HG03469 (cell line): ENCODE measurements around the gene SP1.
"Not testable (repeated sequence)": the region's sequence is repeated elsewhere in the genome, so short reads cannot be mapped to it uniquely, and the experiment has no call there.

Source experiments
- ATAC-seq: cut with Tn5 transposase; IDR thresholded peaks from one replicate; pipeline ENCODE4 v1.9.1; 2021; ENCODE audit warnings: mild to moderate bottlenecking, moderate library complexity, moderate number of reproducible peaks; ENCODE audit not compliant: unreplicated experiment

The SP1 gene

GRCh38 chr12:53444593-53445325 is 64.8 kb downstream of the SP1 start:
- not testable (repeated sequence) for ATAC-seq

- no peak for ATAC-seq
Measured at GRCh38 chr12:53450936-53451335, 71.0 kb downstream of the SP1 start.

GRCh38 chr12:53451661-53452158 is 71.7 kb downstream of the SP1 start, which contains the start of gene PCBP2:
TSS of gene PCBP2 (plus strand) at chr12:53452102. CDS start at chr12:53454801, 2,699 bp downstream.
- peak; percentile 89 for ATAC-seq

GRCh38 chr12:53452159-53453077 is 72.4 kb downstream of the SP1 start:
- ATAC-seq, result no peak

- ATAC-seq, result no peak
Measured at GRCh38 chr12:53453953-53454640, 74.1 kb downstream of the SP1 start.

GRCh38 chr12:53454707-53455106 is 74.7 kb downstream of the SP1 start:
- ATAC-seq, result no peak

GRCh38 chr12:53456654-53457366 is 76.8 kb downstream of the SP1 start:
- ATAC-seq, result no peak

- ATAC-seq, result no peak
Measured at GRCh38 chr12:53459097-53459496, 79.1 kb downstream of the SP1 start.

- ATAC-seq, result no peak
Measured at GRCh38 chr12:53461059-53461458, 81.1 kb downstream of the SP1 start.

- no peak for ATAC-seq
Measured at GRCh38 chr12:53461591-53461990, 81.6 kb downstream of the SP1 start.

GRCh38 chr12:53462935-53463334 is 83.0 kb downstream of the SP1 start:
- no peak for ATAC-seq

- no peak for ATAC-seq
Measured at GRCh38 chr12:53463802-53464560, 84.0 kb downstream of the SP1 start.

GRCh38 chr12:53464685-53465418 is 84.9 kb downstream of the SP1 start:
- ATAC-seq, result no peak

- no peak for ATAC-seq
Measured at GRCh38 chr12:53465679-53466078, 85.7 kb downstream of the SP1 start.
